Hepatocyte (in vitro differentiated cells): Measurements from ENCODE around the gene C6orf89.

ENCODE experiments used
- EZH2 ChIP-seq: fragments of 200-600 bp; sonication (generic); IDR thresholded peaks from 2 replicates; pipeline ENCODE4 v1.6.1; 2016; ENCODE audit warnings: antibody characterized with exemption, mild to moderate bottlenecking, borderline replicate concordance
- TF ChIP-seq, protein P1 (sequence below): fragments of 200-600 bp; sonication (generic); IDR thresholded peaks from 2 replicates; pipeline ENCODE4 v1.5.1; 2016; ENCODE audit warnings: antibody characterized with exemption, mild to moderate bottlenecking; ENCODE audit not compliant: poor library complexity

GRCh38 chr6:36946526-36946925, 60.8 kb downstream of the C6orf89 start:
- no peak for TF ChIP-seq EZH2
- TF ChIP-seq, protein P1, sequence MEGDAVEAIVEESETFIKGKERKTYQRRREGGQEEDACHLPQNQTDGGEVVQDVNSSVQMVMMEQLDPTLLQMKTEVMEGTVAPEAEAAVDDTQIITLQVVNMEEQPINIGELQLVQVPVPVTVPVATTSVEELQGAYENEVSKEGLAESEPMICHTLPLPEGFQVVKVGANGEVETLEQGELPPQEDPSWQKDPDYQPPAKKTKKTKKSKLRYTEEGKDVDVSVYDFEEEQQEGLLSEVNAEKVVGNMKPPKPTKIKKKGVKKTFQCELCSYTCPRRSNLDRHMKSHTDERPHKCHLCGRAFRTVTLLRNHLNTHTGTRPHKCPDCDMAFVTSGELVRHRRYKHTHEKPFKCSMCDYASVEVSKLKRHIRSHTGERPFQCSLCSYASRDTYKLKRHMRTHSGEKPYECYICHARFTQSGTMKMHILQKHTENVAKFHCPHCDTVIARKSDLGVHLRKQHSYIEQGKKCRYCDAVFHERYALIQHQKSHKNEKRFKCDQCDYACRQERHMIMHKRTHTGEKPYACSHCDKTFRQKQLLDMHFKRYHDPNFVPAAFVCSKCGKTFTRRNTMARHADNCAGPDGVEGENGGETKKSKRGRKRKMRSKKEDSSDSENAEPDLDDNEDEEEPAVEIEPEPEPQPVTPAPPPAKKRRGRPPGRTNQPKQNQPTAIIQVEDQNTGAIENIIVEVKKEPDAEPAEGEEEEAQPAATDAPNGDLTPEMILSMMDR = no peak
